Measurements from ENCODE around the gene PTPRD.

- TF ChIP-seq, protein P1, sequence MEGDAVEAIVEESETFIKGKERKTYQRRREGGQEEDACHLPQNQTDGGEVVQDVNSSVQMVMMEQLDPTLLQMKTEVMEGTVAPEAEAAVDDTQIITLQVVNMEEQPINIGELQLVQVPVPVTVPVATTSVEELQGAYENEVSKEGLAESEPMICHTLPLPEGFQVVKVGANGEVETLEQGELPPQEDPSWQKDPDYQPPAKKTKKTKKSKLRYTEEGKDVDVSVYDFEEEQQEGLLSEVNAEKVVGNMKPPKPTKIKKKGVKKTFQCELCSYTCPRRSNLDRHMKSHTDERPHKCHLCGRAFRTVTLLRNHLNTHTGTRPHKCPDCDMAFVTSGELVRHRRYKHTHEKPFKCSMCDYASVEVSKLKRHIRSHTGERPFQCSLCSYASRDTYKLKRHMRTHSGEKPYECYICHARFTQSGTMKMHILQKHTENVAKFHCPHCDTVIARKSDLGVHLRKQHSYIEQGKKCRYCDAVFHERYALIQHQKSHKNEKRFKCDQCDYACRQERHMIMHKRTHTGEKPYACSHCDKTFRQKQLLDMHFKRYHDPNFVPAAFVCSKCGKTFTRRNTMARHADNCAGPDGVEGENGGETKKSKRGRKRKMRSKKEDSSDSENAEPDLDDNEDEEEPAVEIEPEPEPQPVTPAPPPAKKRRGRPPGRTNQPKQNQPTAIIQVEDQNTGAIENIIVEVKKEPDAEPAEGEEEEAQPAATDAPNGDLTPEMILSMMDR (conservative IDR thresholded peaks at IDR 0.05; ENCODE audit: low read depth in 2 of 2): no peak
- TF ChIP-seq CREB1 (CRISPR knock-in tag; IDR thresholded peaks at IDR 0.05; ENCODE audit: low read depth): no peak
- no peak for TF ChIP-seq EZH2 (IDR thresholded peaks at IDR 0.05; ENCODE audit: low read depth, unreplicated experiment)
- TF ChIP-seq POLR2AphosphoS5 (IDR thresholded peaks at IDR 0.05; ENCODE audit: low read depth): no peak
Observed at GRCh38 chr9:10000669-10001068, 612.1 kb downstream of the PTPRD start.
